NCI-H345 treated with DMSO at 0.1 percent for 48 hours (cell line): ENCODE data around the gene C19orf44.
"Not testable (repeated sequence)": the region's sequence is repeated elsewhere in the genome, so short reads cannot be mapped to it uniquely, and the experiment has no call there.

Experiments used
- DNase-seq: peaks from one replicate; lab custom pipeline; 2025; ENCODE audit not compliant: unreplicated experiment; lab: John Stamatoyannopoulos, UW

Gene C19orf44

DNA sequence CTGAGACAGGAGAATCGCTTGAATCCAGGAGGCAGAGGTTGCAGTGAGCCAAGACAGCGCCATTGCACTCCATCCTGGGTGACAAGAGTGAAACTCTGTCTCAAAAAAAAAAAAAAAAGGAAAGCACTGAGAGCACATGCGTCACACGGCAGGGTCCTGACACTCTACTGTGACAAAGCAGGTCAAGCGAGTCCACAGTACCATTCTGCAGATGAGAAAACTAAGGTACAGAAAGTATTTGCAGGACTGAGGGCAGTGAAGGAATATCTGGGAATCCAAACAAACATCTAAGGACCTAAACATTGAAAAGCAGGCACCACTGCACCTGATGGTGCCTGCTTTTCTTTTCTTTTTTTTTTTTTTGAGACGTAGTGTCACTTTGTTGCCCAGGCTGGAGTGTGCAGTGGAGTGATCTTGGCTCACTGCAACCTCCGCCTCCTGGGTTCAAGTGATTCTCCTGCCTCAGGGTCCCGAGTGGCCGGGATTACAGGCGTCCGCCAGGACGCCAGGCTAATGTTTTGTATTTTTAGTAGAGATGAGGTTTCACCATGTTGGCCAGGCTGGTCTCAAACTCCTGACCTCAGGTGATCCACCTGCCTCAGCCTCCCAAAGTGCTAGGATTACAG lies 29.3 kb upstream of the C19orf44 start:
- DNase-seq = not testable (repeated sequence)

DNA sequence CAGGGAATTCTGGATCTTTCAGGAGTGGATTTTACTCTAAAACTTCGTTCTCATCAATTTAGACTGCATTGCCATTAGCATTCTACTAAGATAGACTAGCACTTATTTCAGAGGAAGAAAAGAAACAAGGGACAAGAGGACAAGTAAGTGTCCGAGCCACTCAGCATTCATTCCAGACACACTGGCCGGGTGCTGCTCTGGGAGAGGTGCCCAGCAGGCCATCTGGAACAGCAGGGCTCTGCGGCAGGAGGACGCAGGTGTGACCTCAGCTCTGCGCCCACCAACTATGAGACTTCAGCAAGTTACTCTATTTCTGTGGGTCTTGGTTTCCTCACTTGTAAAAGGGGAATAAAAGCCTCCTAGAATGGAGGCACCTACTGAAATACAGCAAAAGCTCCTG lies 28.6 kb upstream of the C19orf44 start:
- no peak for DNase-seq

DNA sequence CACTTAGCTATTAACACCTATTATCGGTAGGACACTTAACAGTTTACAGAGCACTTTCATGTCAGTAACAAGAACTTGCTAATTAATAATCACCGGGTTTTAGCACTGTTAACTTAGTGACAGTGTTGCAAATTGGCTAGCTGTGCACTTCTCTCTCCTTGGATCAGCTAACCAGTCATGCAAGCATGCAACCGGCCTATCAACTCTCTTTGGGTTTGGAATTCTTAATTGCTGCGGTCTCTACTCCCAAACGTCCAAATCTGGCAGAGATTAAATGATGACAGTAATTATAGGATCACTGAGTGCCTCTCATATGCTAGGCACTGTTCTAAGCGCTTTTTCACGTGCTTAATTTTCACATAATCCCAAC lies 25.7 kb upstream of the C19orf44 start:
- no peak for DNase-seq

DNA sequence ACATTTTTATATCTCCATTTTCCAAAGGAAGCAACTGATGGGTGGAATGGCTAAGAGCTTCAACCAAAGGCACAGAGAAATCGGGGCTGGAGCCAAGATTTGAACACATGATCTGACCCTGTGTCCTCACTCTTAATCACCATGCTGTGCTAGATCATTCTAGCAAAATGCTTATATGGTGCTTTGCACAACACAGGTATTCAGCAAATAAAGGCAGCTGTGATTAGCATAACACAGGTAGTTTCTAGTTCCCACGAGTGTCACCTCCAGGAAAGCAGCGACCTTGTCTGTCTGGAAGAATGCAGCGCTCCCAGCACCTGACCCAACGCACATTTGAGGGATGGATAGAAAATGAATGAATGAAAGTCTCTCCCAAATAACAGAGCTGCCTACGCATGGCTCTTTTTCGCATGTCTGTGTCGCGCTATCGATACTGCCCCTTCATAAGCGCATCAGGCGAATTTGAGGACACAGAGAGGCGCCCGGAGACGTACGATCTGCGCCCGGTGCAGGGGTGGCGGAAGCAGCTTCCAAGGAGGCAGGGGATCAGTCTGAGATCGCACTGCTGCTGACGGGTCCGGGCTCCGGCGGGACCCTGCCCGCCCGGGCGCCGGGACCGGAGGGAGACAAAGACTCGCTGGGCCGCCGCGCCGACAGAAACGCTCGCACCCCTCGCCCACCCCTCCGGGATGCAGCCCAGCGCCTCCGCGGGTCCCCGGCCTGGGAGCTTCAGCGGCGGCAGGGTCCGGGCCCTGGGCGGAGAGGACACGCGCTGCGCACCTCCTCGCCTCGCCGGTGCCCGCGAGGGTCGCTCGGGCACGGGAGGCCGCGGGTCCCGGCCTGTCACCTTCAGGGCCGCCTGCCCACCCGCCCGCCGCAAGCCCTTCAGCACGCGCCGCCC lies 25.0 kb upstream of the C19orf44 start:
- no peak for DNase-seq

DNA sequence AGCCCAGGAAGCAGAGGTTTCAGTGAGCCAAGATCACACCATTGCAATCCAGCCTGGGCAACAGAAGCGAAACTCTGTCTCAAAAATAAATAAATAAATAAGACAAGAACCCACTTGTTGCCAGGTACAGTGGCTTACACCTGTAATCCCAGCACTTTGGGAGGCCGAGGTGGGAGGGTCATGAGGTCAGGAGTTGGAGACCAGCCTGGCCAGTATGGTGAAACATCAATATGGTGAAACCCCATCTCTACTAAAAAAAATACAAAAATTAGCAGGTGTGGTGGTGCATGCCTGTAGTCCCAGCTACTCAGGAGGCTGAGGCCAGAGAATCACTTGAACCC lies 23.7 kb upstream of the C19orf44 start:
- DNase-seq = not testable (repeated sequence)

DNA sequence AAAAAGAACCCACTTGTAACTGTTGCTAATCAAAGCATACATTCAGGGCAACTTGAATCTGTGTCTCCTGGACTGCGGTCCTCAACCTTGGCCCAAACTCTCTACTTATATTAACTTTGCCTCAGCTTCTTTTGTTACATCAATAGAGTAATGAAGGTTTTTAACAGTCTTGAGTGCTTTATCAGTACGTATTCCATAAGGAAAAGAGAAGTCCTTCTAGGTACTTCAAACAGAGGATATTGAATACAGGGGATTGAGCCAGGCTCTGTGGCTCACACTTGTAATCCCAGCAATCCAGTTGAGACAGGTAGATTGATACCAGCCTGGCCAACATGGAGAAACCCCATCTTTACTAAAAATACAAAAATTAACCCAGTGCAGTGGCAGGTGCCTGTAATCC lies 23.2 kb upstream of the C19orf44 start:
- no peak for DNase-seq

DNA sequence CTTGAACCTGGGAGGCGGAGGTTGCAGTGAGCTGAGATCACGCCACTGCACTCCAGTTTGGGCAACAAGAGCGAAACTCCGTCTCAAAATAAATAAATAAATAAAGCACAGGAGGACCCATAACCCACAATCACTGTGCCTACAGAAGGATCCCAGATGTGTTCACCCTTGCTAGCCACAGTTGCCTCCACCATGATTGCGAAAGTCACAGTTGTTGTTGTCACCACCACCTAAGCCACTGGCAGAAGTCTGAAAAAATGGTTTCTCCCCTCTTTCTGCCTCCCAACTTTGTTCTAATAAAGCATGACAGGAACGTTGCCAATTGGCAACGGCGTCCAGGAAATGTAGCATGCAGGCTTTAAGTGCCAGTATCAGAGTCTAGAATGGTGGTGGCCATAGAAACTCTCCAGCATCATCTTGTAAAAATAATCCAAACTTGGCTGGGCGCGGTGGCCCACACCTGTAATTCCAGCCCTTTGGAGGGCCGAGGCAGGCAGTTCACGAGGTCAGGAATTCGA lies 22.3 kb upstream of the C19orf44 start:
- DNase-seq = no peak

DNA sequence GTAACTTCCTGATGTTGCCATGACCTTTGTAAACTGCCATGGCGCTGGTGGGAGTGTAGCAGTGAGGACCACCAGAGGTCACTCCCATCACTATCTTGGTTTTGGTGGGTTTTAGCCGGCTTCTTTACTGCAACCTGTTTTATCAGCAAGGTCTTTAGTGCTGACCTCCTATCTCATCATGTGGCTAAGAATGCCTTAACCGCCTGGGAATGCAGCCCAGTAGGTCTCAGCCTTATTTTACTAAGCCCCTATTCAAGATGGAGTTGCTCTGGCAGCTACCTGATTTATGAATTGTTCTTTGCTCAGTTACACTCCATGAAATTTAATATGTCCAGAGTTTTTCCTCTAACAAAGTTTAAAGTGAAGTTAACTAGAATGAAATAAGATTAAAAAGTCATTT lies 19.8 kb upstream of the C19orf44 start:
- DNase-seq = no peak

DNA sequence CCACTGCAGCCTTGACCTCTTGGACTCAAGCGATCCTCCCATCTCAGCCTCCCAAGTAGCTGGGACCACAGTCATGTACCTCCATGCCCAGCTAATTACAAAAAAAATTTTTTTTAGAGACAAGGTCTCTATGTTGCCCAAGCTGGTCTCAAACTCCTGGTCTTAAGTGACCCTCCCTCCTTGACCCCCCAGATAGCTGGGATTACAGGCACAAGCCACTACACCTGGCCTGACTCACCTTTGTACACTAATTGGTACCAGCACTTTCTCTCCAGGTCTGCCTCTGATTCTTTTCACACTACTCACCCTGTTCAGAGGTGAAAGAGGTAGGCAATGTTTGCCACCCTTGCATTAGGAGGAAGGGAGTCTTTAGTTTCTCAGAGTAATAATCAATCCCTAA lies 18.9 kb upstream of the C19orf44 start:
- no peak for DNase-seq

DNA sequence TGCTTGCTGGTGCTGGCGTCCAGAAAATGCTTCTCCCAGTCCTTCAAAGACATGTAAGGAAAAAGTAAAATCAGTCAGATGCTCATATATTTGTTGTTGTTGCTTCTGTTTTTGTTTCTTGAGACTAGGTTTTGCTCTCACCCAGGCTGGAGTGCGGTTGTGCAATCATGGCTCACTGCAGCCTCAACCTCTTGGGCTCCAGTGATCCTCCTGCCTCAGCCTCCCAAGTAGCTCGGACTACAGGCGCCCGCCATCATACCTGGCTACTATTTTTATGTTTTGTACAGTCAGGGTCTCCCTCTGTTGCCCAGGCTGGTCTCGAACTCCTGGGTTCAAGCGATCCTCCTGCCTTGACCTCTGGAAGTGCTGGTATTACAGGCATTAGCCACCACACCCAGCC lies 13.4 kb upstream of the C19orf44 start:
- DNase-seq = no peak

DNA sequence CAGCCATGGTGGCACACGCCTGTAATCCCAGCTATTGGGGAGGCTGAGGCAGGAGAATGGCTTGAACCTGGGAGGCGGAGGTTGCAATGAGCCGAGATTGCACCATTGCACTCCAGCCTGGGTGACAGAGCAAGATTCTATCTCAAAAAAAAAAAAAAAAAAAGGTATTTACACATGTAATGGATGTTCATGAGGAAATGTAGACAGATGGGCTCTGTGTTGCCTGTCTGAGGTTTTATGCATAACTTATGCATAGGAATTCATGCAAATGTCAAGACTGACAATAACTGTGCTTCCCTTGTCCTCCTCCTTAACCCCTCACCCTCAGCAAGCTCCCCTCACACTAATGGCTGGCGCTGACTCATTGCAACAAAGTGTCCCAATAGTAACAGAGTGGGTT lies 9.7 kb upstream of the C19orf44 start:
- DNase-seq = not testable (repeated sequence)

DNA sequence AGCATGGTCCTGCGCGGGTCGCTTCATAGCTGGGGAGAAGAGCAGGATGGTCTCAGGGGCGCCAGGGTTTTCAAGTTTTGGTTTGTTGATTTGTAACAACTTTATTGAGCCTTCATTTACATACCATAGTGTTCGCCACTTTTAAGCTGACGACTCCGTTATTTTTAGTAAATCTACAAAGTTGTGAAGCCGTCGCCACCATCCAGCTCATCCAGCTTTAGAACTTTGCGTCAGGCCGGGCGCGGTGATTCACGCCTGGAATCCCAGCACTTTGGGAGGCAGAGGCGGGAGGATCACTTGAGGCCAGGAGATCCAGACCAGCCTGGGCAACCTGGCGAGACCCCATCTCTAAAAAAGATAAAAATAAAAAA lies 404 bp downstream of the C19orf44 start:
- no peak for DNase-seq

DNA sequence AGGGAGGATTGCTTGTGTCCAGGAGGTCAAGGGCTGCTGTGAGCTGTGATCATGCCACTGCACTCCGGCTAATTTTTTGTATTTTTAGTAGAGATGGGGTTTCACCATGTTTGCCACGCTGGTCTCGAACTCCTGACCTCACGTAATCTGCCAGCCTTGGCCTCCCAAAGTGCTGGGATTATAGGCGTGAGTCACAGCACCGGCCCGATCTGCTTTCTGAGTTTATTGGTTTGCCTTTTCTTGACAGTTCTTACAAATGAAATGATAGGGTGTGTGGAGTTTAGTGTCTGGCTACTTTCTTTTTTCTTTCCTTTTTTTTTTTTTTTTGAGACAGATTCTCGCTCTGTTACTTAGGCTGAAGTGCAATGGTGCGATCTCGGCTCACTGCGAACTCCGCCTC lies 848 bp downstream of the C19orf44 start:
- DNase-seq = no peak

DNA sequence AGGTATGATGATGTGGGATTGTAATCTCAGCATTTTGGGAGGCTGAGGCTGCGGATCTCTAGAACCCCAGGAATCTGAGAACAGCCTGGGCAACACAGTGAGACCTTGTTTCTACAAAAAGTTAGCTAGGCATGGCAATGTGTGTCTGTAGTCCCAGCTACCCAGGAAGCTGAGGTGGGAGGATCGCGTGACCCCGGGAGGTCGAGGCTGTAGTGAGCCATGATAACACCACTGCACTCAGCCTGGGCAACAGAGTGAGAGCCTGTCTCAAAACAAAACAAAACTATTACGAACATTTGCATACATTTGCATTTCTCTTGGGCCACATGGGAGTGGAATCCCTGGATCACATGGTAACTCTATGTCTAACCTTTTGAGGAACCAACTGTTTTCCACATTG lies 1.6 kb downstream of the C19orf44 start:
- no peak for DNase-seq

DNA sequence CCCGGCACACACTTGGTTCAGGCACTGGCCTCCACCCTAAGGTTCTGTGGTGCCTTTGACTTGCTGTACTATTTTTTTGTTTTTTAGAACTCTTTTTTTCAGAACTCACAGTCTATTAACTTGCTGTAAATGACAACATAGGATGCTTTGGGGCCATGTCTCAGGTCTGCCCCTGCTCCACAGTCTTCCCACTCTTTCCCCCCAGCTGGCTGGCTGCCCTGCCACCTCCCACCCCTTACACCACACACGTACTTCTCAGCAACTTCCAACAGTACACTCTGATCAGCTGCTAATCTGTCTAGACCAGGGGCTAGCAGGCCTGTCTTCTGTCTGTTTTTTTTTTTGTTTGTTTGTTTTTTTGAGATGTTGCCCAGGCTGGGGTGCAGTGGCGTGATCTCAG lies 8.1 kb downstream of the C19orf44 start:
- no peak for DNase-seq

DNA sequence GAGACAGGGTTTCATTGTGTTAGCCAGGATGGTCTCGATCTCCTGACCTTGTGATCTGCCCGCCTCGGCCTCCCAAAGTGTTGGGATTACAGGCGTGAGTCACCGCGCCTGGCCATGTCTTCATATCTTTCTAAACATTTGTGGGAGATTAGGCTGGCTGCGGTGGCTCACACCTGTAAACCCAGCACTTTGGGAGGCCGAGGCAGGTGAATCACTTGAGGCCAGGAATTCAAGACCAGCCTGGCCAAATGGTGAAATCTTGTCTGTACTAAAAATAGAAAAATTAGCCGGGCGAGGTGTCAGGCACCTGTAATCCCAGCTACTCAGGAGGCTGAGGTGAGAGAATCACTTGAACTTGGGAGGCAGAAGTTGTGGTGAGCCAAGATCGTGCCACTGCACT lies 10.0 kb downstream of the C19orf44 start:
- not testable (repeated sequence) for DNase-seq

DNA sequence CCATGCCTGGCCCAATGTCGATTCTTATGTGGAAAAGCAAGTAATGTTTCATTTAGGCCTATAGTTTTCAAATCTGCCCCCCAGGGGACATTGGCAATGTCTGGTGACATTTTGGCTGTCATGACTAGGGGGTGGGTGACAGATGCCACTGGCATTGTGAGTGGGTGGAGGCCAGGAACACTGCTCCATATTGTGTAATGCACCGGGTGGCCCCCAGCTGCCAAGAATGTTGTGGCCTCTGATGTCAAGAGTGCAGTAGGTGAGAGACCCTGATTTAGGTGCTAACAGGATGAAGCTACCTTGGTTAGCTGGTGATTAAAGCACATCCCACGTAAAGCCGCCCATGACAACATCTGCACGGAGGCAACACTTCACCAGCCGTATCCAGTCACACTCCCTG lies 10.8 kb downstream of the C19orf44 start:
- no peak for DNase-seq

DNA sequence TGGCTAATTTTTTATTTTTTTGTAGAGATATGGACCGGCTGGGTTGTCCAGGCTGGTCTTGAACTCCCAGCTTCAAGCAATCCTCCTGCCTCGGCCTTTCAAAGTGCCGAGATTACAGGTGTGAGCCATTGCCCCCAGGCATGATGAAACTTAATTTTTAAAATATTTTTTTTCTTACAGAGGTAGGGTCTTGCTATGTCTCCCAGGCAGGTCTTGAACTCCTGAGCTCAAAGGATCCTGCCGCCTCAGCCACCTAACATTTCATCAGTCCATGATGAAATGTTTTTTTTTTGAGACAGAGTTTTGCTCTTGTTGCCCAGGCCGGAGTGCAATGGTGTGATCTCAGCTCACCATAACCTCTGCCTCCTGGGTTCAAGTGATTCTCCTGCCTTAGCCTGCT lies 12.4 kb downstream of the C19orf44 start:
- DNase-seq = no peak

DNA sequence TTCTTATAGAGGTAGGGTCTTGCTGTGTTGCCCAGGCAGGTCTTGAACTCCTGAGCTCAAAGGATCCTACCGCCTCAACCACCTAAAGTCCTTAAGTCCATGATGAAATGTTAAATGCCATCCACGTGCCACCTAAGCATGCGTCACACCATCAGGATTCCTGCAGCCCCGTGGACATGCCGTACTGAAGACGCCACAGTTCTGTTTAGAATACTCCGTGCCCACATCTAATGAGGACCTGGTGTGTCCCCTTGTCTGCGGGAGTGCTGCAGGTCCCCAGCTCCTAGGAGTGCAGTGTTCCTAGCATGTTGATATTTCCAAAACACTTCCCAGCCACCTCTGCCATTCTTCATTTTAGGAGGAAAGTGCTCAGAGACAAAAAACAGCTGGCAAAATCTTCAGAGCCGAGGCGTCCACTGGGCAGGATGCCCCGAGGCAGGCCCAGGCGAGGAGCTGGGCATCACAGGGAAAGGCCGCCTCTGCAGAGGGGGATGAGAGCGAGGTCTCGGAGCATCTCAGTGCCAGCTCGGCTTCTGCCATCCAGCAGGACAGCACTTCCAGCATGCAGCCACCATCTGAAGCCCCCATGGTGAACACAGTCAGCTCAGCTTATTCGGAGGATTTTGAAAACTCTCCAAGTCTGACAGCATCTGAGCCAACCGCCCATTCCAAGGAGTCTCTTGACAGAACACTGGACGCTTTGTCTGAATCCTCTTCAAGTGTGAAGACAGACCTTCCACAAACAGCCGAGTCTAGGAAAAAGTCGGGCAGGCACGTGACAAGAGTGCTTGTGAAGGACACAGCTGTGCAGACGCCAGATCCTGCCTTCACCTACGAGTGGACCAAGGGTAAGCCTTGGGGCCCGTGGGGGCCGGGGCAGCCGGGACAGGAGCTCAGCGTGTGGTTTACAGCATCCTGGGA lies 13.2 kb downstream of the C19orf44 start:
- no peak for DNase-seq

DNA sequence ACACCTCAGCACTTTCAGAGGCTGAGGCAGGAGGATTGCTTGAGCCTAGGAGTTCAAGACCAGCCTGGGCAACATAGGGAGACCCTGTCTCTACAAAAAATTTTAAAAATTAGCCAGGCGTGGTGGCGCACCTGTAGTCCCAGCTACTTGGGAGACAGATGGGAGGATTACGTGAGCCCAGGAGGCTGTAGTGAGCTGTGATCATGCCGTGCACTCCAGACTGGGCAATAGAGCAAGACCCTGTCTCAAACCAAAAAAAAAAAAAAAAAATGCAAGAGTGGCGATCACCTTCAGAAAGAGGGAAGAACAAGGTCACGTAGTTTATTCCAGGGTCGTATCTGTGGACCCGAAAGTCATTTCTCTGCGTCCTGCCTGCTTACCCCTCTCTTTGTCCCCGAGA lies 16.4 kb downstream of the C19orf44 start:
- DNase-seq = not testable (repeated sequence)

DNA sequence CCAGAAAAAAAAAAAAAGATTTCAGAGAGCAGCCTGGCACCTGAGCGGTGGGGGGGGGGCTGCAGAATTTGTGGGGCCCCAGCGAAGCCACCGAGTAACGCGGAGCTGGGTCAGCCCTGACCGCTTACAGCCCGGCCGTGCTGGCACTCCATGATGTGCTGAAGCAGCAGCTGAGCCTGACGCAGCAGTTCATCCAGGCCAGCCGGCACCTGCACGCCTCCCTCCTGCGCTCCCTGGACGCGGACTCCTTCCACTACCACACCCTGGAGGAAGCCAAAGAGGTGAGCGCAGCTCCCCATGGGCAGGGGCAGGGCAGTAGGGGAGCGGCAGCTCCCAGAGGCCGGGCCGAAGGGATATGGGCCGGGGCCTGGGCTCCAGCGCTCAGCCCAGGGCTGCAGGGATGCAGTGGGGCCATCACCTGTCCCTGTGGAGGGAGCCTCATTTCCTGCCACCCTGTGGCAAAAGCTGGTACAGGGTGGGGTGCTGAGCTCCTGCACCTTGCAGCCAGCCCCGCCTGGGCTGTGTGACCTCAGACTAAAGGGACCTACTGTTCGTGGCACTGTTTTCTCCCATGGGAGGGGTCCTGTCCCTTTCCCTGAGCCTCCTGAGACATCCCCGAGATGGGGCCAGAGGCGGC lies 18.3 kb downstream of the C19orf44 start:
- no peak for DNase-seq
